HUES6 (cell line): ENCODE results near the gene KIF21A.

Source experiments
- H3K27ac ChIP-seq: 2 replicates; pipeline ENCODE4 v1.7.0; 2013; ENCODE audit warnings: low read depth, mild to moderate bottlenecking, low read length, inconsistent platforms
- H3K27me3 ChIP-seq: 2 replicates; pipeline ENCODE4 v1.6.1; 2013; ENCODE audit warnings: low read length; ENCODE audit not compliant: control insufficient read depth, insufficient read depth
- H3K36me3 ChIP-seq: 2 replicates; pipeline ENCODE4 v1.6.1; 2013; ENCODE audit warnings: low read length; ENCODE audit not compliant: control insufficient read depth, insufficient read depth
- H3K4me1 ChIP-seq: 2 replicates; pipeline ENCODE4 v1.6.1; 2013; ENCODE audit warnings: low read length; ENCODE audit not compliant: control insufficient read depth, insufficient read depth
- H3K4me3 ChIP-seq: 2 replicates; pipeline ENCODE4 v1.5.1; 2013; ENCODE audit warnings: low read depth, low read length
- H3K9ac ChIP-seq: one replicate; pipeline ENCODE4 v1.6.1; 2013; ENCODE audit warnings: mild to moderate bottlenecking, low read length
- H3K9me3 ChIP-seq: 2 replicates; pipeline ENCODE4 v1.6.1; 2013; ENCODE audit warnings: low read depth, low read length; ENCODE audit not compliant: control insufficient read depth, insufficient read depth

Gene KIF21A

GRCh38 chr12:39405580-39405979 is 37.3 kb downstream of the KIF21A start:
- H3K9me3 ChIP-seq = no peaks in the 10 kb centered on the region
- 0 out of 2 replicates have a peak, but pooled peaks cover 3% of the 10 kb centered on the region for H3K27me3 ChIP-seq
- H3K9ac ChIP-seq = no peak overlapping the region
- no peaks in the 10 kb centered on the region for H3K36me3 ChIP-seq
- no peak overlapping the region for H3K27ac ChIP-seq
- no peak overlapping the region for H3K4me3 ChIP-seq
- H3K4me1 ChIP-seq = peaks cover 12% of the 10 kb centered on the region; the same call in 1 of the 2 replicates

DNA sequence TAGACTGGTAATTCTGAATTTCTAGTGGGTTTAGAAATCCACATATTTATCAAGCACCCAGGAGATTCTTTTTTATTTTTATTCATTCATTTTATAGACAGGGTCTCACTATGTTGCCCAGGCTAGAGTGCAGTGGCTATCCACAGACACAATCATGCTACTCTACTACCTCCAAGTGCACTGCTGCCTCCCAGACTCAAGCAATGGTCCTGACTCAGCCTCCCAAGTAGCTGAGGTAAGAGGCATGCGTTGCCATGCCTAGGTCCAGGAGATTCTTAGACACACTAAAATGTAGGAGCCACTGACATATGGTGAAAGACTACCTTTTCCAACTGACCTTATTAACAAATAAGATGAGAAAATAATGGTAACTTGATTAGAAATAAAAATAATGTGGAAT is 38.9 kb downstream of the KIF21A start:
- Histone ChIP-seq H3K27me3 (no peaks in the 10 kb centered on the region), H3K9ac (no peak overlapping the region), H3K36me3 (no peaks in the 10 kb centered on the region), H3K4me1 (peaks cover 12% of the 10 kb centered on the region; the same call in 1 of the 2 replicates), H3K9me3 (no peaks in the 10 kb centered on the region), H3K27ac (no peak overlapping the region), H3K4me3 (no peak overlapping the region)

- Histone ChIP-seq H3K27ac (no peak overlapping the region), H3K9me3 (no peaks in the 10 kb centered on the region), H3K4me3 (no peak overlapping the region), H3K9ac (no peak overlapping the region), H3K4me1 (peaks cover 12% of the 10 kb centered on the region; the same call in 1 of the 2 replicates), H3K36me3 (no peaks in the 10 kb centered on the region), H3K27me3 (no peaks in the 10 kb centered on the region)
Observed at GRCh38 chr12:39403376-39403775, 39.5 kb downstream of the KIF21A start.

DNA sequence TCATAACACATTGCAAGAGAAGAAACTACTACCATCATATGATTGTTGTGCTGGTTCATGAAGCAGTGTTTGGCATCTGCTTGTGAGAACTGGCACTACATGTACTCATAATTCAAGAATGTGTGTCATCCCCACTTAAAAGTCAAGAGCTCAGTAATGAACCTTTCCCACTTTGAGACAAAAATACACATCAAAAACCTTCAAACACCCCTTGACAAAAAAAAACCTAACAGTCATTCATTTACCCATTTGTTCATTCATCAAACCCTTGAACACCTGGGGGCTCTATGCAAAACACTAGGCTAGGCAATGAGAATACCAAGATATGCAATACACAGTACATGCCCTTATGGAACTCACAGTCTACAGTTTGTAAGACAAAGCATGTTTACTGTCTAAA is 40.0 kb downstream of the KIF21A start:
- H3K9me3 ChIP-seq = no peaks in the 10 kb centered on the region
- H3K4me1 ChIP-seq = peaks cover 12% of the 10 kb centered on the region; the same call in 1 of the 2 replicates
- no peak overlapping the region for H3K27ac ChIP-seq
- H3K27me3 ChIP-seq = no peaks in the 10 kb centered on the region
- H3K4me3 ChIP-seq = no peak overlapping the region
- H3K36me3 ChIP-seq = no peaks in the 10 kb centered on the region
- H3K9ac ChIP-seq = no peak overlapping the region

DNA sequence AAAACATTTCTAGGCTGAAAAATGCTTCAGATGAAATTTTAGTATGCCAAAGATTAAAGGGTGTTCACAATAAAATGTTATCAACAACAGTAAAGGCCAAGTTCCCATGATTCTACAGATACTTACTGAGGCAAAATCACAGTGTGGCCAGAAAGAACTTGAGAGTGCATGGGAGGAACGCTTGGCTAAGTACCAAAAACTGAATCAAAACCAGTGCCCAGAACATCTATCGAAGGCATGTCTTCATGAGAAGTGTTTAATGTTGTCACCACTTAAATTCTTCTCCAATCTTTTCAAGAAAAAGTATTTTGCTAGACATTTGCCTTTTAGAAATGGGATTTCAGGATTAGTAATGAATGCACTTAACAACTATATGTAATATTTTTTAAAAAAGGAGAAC is 41.5 kb downstream of the KIF21A start:
- Histone ChIP-seq H3K9me3 (no peaks in the 10 kb centered on the region), H3K9ac (no peak overlapping the region), H3K27me3 (no peaks in the 10 kb centered on the region), H3K27ac (no peak overlapping the region), H3K4me1 (peaks cover 4% of the 10 kb centered on the region; the same call in 1 of the 2 replicates), H3K36me3 (no peaks in the 10 kb centered on the region), H3K4me3 (no peak overlapping the region)

- H3K9ac ChIP-seq = no peak overlapping the region
- H3K36me3 ChIP-seq = no peaks in the 10 kb centered on the region
- peaks cover 30% of the 10 kb centered on the region for H3K4me1 ChIP-seq
- no peak overlapping the region for H3K4me3 ChIP-seq
- no peak overlapping the region for H3K27ac ChIP-seq
- H3K9me3 ChIP-seq = no peaks in the 10 kb centered on the region
- H3K27me3 ChIP-seq = no peaks in the 10 kb centered on the region
Observed at GRCh38 chr12:39395866-39396265, 47.1 kb downstream of the KIF21A start.

DNA sequence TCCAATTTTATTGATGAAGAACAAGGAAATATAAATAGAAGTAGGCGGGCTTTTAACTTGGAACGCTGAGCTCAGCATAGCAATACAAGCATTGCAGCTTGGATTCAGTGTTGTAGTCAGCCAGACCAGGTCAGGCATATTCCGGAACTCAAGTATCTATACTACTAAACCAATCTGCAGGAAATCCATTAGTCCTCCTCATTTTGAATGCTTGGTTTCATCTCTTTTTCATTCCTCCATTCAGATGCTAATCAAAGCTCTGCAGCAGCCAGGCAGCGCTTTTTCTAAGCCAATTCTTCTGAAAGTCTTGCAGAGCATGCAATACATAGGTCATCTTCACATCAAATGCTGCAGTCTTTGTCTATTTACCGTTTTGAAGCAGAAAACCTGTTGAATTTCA is 49.0 kb downstream of the KIF21A start:
- no peaks in the 10 kb centered on the region for H3K9me3 ChIP-seq
- H3K36me3 ChIP-seq = no peaks in the 10 kb centered on the region
- H3K4me3 ChIP-seq = no peak overlapping the region
- H3K4me1 ChIP-seq = peaks cover 33% of the 10 kb centered on the region
- peak overlapping the region; percentile 37; the same call in 1 of the 2 replicates for H3K27ac ChIP-seq
- H3K9ac ChIP-seq = no peak overlapping the region
- no peaks in the 10 kb centered on the region for H3K27me3 ChIP-seq

- Histone ChIP-seq H3K27me3 (no peaks in the 10 kb centered on the region), H3K4me1 (peaks cover 33% of the 10 kb centered on the region), H3K9me3 (no peaks in the 10 kb centered on the region), H3K4me3 (no peak overlapping the region), H3K36me3 (no peaks in the 10 kb centered on the region), H3K9ac (no peak overlapping the region), H3K27ac (no peak overlapping the region)
Observed at GRCh38 chr12:39393179-39393578, 49.7 kb downstream of the KIF21A start.

DNA sequence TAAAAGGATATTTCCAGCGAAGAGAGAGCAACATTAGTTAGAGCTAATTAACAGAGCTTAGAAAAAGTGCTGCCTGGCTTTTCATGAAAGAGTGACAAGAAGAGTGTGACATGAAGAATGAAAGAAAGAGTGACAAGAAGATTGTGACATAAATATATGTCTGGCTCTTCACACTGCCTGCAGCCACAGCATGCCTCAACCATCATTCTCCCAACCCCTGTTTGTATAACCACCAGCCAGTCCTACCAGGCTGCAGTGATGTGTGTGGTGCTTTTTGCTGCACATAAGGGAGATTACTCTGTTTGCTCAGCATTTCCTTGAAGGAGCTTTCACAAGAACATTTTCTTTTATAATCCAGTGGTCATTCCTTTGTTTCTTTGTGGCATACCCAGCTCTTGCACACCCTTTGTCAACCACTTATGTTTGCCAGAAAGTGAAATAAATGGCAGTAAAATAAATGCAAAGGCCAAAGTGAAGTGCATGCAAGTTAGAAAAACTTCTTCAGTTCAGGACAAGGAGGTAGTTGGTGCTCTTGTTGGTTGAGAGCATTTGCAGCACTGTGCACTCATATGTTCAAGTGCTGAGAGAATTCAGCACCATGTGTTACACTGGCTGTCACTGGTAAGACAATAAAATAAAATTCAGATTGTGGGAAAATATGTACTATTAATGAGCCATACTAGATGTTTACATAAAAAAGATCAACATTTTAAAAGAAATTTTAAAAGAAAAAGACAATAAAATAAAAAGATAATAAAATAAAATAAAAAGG is 50.6 kb downstream of the KIF21A start:
- Histone ChIP-seq H3K27ac (no peak overlapping the region), H3K4me3 (no peak overlapping the region)

DNA sequence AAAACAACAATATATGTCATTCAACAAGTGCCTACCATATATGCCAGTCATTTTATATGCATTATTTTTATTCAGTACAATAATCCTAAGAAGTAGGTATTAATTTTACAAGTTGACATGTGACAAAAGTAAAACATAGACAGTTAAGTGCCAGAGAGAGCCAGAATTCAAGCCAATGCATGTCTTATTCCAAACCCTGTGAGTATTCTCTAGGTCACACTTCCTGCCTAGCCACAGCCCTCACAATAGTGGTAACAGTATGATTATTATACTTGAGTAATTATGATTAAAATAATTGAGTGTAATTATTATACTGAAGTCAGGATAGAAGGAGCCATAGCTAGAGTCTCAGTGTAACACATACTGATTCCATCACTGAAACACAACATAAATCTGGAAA is 52.2 kb downstream of the KIF21A start:
- H3K9ac ChIP-seq = no peak overlapping the region
- H3K4me1 ChIP-seq = peaks cover 33% of the 10 kb centered on the region
- H3K36me3 ChIP-seq = no peaks in the 10 kb centered on the region
- H3K27me3 ChIP-seq = no peaks in the 10 kb centered on the region
- no peaks in the 10 kb centered on the region for H3K9me3 ChIP-seq
- H3K27ac ChIP-seq = no peak overlapping the region
- H3K4me3 ChIP-seq = no peak overlapping the region

More for the DNA sequence above, 50.6 kb downstream of the KIF21A start:
- Histone ChIP-seq H3K36me3 (no peaks in the 10 kb centered on the region), H3K9me3 (no peaks in the 10 kb centered on the region), H3K27me3 (no peaks in the 10 kb centered on the region), H3K9ac (no peak overlapping the region), H3K4me1 (peaks cover 33% of the 10 kb centered on the region)

- H3K9ac ChIP-seq = no peak overlapping the region
- peaks cover 28% of the 10 kb centered on the region for H3K4me1 ChIP-seq
- no peak overlapping the region for H3K4me3 ChIP-seq
- no peak overlapping the region for H3K27ac ChIP-seq
- H3K9me3 ChIP-seq = no peaks in the 10 kb centered on the region
- H3K27me3 ChIP-seq = no peaks in the 10 kb centered on the region
- H3K36me3 ChIP-seq = no peaks in the 10 kb centered on the region
Observed at GRCh38 chr12:39389399-39390150, 53.3 kb downstream of the KIF21A start.
